C4-2B (cell line): Measurements from ENCODE around the gene IL23A.

Experiments used
- H3K27ac ChIP-seq: fragments of 450-650 bp; 2 replicates; pipeline ENCODE4 v1.5.1; 2017
- ZFX ChIP-seq: fragments of 450-650 bp; IDR thresholded peaks from 2 replicates; pipeline ENCODE4 v1.6.1; 2017
- TF ChIP-seq, protein P1 (sequence below): fragments of 450-650 bp; conservative IDR thresholded peaks from 2 replicates; pipeline ENCODE4 v1.5.1; 2017; ENCODE audit warnings: mild to moderate bottlenecking

IL23A gene

DNA sequence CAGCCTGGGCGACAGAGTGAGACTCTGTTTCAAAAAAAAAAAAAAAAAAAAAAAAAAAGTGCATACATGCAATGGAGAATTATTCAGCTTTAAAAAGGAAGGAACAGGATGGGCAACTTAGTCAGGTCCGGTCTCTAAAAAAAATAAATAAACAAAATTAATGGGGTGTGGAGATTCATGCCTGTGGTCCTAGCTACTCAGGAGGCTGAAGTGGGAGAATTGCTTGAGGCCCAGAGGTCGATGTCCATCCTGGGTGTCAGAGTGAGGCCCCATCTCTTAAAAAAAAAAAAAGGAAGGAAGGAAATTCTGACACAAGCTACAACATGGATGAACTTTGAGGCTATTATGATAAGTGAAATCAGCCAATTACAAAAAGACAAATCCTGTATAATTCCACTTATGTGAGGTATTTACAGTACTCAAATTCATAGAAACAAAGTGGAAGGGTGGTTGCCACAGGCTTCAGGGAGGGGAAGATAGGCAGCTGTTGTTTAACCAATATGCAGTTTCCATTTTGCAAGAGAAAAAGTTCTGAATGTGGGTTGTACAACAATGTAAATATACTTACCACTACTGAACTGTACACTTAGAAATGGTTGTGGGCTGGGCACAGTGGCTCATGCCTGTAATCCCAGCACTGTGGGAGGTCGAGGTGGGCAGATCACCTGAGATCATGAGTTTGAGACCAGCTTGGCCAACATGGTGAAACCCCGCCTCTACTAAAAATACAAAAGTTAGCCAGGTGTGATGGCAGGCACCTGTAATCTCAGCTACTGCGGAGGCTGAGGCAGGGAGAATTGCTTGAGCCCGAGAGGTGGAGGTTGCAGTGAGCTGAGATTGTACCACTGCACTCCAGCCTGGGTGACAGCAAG, 36.3 kb downstream of the IL23A start:
- no peak overlapping the region for H3K27ac ChIP-seq
- TF ChIP-seq ZFX = no peak
- TF ChIP-seq, protein P1, sequence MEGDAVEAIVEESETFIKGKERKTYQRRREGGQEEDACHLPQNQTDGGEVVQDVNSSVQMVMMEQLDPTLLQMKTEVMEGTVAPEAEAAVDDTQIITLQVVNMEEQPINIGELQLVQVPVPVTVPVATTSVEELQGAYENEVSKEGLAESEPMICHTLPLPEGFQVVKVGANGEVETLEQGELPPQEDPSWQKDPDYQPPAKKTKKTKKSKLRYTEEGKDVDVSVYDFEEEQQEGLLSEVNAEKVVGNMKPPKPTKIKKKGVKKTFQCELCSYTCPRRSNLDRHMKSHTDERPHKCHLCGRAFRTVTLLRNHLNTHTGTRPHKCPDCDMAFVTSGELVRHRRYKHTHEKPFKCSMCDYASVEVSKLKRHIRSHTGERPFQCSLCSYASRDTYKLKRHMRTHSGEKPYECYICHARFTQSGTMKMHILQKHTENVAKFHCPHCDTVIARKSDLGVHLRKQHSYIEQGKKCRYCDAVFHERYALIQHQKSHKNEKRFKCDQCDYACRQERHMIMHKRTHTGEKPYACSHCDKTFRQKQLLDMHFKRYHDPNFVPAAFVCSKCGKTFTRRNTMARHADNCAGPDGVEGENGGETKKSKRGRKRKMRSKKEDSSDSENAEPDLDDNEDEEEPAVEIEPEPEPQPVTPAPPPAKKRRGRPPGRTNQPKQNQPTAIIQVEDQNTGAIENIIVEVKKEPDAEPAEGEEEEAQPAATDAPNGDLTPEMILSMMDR = no peak

DNA sequence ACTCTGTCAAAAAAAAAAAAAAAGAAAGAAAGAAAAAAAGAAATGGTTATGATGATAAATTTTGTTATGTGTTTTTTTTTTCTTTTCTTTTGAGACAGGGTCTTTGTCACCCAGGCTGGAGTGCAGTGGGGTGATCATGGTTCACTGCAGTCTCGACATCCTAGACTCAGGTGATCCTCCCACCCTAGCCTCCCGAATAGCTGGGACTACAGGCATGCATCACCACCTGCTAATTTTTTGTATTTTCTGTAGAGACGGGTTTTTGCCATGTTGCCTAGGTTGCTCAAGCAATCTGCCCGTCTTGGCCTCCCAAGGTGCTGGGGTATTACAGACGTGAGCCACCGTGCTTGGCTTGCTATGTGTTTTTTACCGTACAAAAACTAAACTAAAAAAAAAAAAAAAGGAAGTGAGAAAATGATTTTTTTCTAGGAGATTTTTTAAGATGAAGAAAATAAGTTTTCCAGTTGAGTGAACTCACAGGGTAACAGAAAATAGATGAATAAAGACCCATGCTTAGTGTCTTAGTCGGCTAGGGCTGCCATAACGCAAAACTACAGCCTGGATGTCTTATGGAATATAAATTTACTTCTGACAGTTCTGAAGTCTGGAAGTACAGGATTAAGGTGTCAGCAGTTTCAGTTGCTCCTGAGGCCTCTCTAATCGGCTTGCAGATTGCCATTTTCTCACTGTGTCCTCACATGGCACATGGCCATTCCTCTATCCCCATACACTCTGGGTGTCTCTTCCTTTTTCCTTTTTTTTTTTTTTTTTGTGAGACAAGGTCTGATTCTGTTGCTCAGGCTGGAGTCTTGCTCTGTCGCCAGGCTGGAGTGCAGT, 37.1 kb downstream of the IL23A start:
- H3K27ac ChIP-seq = no peak overlapping the region
- TF ChIP-seq ZFX = no peak
- TF ChIP-seq, protein P1 = no peak

DNA sequence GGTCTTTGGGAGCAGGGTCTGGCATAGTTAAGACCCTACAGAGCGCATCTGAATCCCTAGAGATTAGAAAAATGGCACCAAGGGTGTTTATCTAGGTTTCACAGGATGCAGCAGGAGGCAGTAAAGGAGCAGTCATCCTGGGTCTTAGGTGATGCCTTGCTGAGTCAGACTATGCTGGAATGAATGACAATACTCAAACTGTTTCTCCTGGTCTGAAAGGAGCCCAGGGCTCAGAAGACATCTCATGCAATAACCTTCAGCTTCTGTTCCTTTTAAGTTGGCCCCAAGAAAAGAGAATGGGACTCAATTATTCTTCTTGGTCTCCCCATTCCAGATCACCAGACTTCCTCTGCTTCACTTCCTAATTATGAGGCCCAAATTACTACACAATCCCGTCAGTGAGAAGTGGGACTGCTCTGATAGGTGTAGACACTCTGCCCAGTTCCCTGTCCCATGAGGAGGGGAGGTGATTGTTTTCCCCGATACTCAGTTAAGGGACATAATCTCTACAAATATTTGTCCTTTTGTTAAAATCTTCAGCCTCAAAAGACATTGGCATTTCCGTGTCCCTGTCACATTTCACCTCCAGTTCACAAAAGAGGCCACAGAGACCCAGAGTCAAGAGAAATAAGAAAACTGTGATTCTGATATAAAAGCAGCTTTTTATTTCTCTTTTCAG, 38.8 kb downstream of the IL23A start:
- H3K27ac ChIP-seq = no peak overlapping the region
- TF ChIP-seq, protein P1 = no peak
- no peak for TF ChIP-seq ZFX

DNA sequence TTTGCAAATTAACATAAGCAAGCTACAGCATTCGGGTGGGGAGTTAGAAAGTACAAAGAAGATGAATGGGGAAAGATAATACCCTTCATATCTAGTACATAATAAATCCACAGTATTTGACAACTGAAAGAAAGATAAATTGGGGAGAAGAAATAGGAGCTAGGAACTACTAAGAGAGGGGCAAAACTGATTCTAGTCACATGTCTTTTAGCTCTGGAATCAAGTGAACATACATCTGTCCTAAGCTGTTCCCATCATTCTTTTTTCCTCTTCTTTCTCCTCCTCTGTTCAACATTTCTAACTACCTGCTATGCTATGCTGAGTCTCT, 39.3 kb downstream of the IL23A start:
- no peak overlapping the region for H3K27ac ChIP-seq

DNA sequence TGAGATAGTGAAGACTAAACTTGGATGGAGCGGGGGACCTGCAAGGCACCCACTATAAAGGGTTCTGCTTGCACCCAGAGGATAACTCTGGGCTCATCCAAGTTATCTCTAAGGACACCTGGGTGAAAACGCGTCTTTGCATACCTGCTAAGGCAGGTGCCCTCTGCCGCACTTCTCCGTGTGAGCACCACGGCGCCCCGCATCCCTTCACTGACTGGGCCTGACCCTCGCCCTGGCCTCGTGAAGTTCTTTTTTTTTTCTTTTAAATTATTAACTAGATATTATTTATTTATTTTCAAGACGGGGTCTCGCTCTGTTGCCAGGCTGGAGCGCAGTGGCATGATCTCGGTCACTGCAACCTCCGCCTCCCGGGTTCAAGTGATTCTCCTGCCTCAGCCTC, 43.9 kb downstream of the IL23A start:
- TF ChIP-seq, protein P1 = no peak
- TF ChIP-seq ZFX = no peak
- no peak overlapping the region for H3K27ac ChIP-seq

More for the DNA sequence above, 39.3 kb downstream of the IL23A start:
- TF ChIP-seq, protein P1 = no peak
- TF ChIP-seq ZFX = no peak

DNA sequence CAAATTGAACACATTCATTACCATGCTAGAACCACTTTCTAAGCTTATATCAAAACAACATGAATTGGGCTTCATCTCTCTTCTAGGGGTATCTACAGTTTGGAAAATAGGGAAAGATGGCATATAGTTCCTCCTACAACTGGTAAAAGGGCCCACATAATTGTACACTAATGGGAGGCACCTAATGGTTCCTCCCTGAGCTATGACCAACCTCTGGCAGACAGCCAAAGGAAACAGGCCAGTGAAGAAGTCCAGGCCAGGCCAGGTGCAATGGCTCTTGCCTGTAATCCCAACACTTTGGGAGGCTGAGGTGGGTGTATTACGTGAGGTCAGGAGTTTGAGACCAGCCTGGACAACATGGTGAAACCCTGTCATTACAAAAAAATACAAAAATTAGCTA, 47.2 kb downstream of the IL23A start:
- H3K27ac ChIP-seq = no peak overlapping the region
- TF ChIP-seq, protein P1 = no peak
- no peak for TF ChIP-seq ZFX
